ENCODE results near the gene RFFL.

Gene RFFL

GRCh38 chr17:34993031-34993430 is 70.5 kb downstream of the RFFL start:
- TF ChIP-seq CTCF (conservative IDR thresholded peaks at IDR 0.05) (no peak), ZFX (IDR thresholded peaks at IDR 0.05) (no peak)
- no peak overlapping the region for H3K27ac ChIP-seq

GRCh38 chr17:34991606-34992005 is 71.9 kb downstream of the RFFL start:
- peak overlapping the region; percentile 36 for H3K27ac ChIP-seq
- TF ChIP-seq ZFX (IDR thresholded peaks at IDR 0.05) (no peak), CTCF (conservative IDR thresholded peaks at IDR 0.05) (no peak)

GRCh38 chr17:34990921-34991365 is 72.6 kb downstream of the RFFL start:
- no peak overlapping the region; the same call in 1 of the 2 replicates for H3K27ac ChIP-seq

GRCh38 chr17:34989473-34989872 is 74.0 kb downstream of the RFFL start:
- TF ChIP-seq ZFX (IDR thresholded peaks at IDR 0.05) = no peak
- no peak for TF ChIP-seq CTCF (conservative IDR thresholded peaks at IDR 0.05)

More at GRCh38 chr17:34990921-34991365, 72.6 kb downstream of the RFFL start:
- TF ChIP-seq CTCF (conservative IDR thresholded peaks at IDR 0.05) = no peak
- no peak for TF ChIP-seq ZFX (IDR thresholded peaks at IDR 0.05)

GRCh38 chr17:34988644-34989043 is 74.9 kb downstream of the RFFL start:
- no peak overlapping the region for H3K27ac ChIP-seq
- no peak for TF ChIP-seq CTCF (conservative IDR thresholded peaks at IDR 0.05)
- TF ChIP-seq ZFX (IDR thresholded peaks at IDR 0.05) = no peak

More at GRCh38 chr17:34989473-34989872, 74.0 kb downstream of the RFFL start:
- no peak overlapping the region for H3K27ac ChIP-seq

GRCh38 chr17:34987232-34987631 is 76.3 kb downstream of the RFFL start:
- TF ChIP-seq ZFX (IDR thresholded peaks at IDR 0.05) = no peak
- no peak for TF ChIP-seq CTCF (conservative IDR thresholded peaks at IDR 0.05)
- H3K27ac ChIP-seq = no peak overlapping the region

GRCh38 chr17:34981538-34982241 is 81.8 kb downstream of the RFFL start:
- H3K27ac ChIP-seq = peak overlapping the region; percentile 95
- no peak for TF ChIP-seq CTCF (conservative IDR thresholded peaks at IDR 0.05)
- no peak for TF ChIP-seq ZFX (IDR thresholded peaks at IDR 0.05)
